H1 (cell line): Measurements from ENCODE around the gene SPAG17. TPM values are rescaled to one million over a fixed set of nuclear protein-coding genes. Genes with fewer than 3 reads are reported as not detected.

Source experiments
- ATF2 ChIP-seq: IDR thresholded peaks from 2 replicates; pipeline ENCODE4 v1.6.1; 2012; ENCODE audit warnings: low read length, inconsistent platforms
- BACH1 ChIP-seq: IDR thresholded peaks from 2 replicates; pipeline ENCODE4 v1.6.1; 2012; ENCODE audit warnings: low read length, improper control_type of control experiment
- BCL11A ChIP-seq, 2 experiments: IDR thresholded peaks; one replicate each; pipeline ENCODE4 v1.6.1; 2011; ENCODE audit warnings: low read depth in 2 of 2, low read length in 2 of 2, mild to moderate bottlenecking in 2 of 2
- CEBPB ChIP-seq: IDR thresholded peaks from 2 replicates; pipeline ENCODE4 v1.6.1; 2012; ENCODE audit warnings: low read depth, low read length
- EGR1 ChIP-seq: IDR thresholded peaks from 2 replicates; pipeline ENCODE4 v1.6.1; 2011; ENCODE audit warnings: low read depth, low read length, borderline replicate concordance
- EZH2 ChIP-seq: fragments of 200-600 bp; sonication (generic); IDR thresholded peaks from 2 replicates; pipeline ENCODE4 v1.7.1; 2012; ENCODE audit warnings: low read depth, mild to moderate bottlenecking, moderate library complexity, low read length, inconsistent platforms; ENCODE audit not compliant: severe bottlenecking
- JUND ChIP-seq: IDR thresholded peaks from 2 replicates; pipeline ENCODE4 v1.6.1; 2011; ENCODE audit warnings: mild to moderate bottlenecking, improper control_type of control experiment, low read length
- KDM5A ChIP-seq: fragments of 200-600 bp; IDR thresholded peaks from 2 replicates; pipeline ENCODE4 v1.7.1; 2012; ENCODE audit warnings: mild to moderate bottlenecking, low read length, inconsistent platforms, mixed read lengths
- SIRT6 ChIP-seq: IDR thresholded peaks from one replicate; pipeline ENCODE4 v1.7.1; 2012; ENCODE audit warnings: low read length, inconsistent platforms
- SP2 ChIP-seq: IDR thresholded peaks from 2 replicates; pipeline ENCODE4 v1.6.1; 2012; ENCODE audit warnings: mild to moderate bottlenecking, low read length, inconsistent platforms
- TAF1 ChIP-seq: IDR thresholded peaks from 2 replicates; pipeline ENCODE4 v1.6.1; 2011; ENCODE audit warnings: mild to moderate bottlenecking, low read depth, low read length
- polyA plus RNA-seq, 7 experiments: library from polyadenylated mRNA; depleted of rRNA in 3 of 7; stranded (reverse) in 5 of 7; unstranded in 2 of 7; fragments of >200 nt in 5 of 7; fragments of 200-250 nt in 2 of 7; gene quantifications; 1 replicate in 5 of 7; 2 replicates in 1 of 7; 4 replicates in 1 of 7; pipeline versions ENCODE4 v1.2.1 to v1.2.3, GENCODE V29; 2011 to 2013; ENCODE audit warnings: missing spikeins in 2 of 7, mixed read lengths in 2 of 7
- total RNA-seq: library from RNA; stranded (reverse); fragmentation: NEBNext Ultra II Directional; extraction: Animal tissue kit (Norgen Biotek cat#: 25700); gene quantifications from 2 replicates; pipeline ENCODE4 v1.2.1, GENCODE V29; 2021
- TF ChIP-seq, protein P1 (sequence below): fragments of 300-600 bp; sonication (generic); IDR thresholded peaks from 2 replicates; pipeline ENCODE4 v1.7.1; 2012; ENCODE audit warnings: low read length, moderate library complexity, mild to moderate bottlenecking, inconsistent platforms; ENCODE audit not compliant: insufficient replicate concordance

Gene SPAG17
- total and polyA plus RNA-seq, 2 of the 8 experiments (the other 6 are each of a cell fraction or from before 2014, with no cell fraction given) = 0.56 to 0.62 TPM

DNA sequence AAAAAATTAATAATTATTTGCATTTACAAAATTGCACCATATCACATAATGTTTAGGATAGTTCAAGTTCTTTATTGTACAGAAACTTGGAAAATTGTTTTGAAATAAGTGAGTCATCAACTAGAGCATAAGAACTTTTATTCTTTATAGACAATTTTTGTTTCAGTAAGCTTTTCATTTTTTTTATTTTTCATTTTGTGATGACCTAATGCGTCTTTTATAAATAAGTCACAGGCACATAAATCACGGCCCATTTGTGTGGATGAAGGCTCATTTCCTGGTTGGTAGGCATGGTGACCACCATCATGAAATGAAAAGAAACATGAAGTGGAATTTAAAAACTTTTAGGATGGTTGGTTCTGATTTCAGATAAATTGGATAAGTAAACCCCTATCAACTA lies 39.3 kb downstream of the SPAG17 start (continued):
- TF ChIP-seq, protein P1, sequence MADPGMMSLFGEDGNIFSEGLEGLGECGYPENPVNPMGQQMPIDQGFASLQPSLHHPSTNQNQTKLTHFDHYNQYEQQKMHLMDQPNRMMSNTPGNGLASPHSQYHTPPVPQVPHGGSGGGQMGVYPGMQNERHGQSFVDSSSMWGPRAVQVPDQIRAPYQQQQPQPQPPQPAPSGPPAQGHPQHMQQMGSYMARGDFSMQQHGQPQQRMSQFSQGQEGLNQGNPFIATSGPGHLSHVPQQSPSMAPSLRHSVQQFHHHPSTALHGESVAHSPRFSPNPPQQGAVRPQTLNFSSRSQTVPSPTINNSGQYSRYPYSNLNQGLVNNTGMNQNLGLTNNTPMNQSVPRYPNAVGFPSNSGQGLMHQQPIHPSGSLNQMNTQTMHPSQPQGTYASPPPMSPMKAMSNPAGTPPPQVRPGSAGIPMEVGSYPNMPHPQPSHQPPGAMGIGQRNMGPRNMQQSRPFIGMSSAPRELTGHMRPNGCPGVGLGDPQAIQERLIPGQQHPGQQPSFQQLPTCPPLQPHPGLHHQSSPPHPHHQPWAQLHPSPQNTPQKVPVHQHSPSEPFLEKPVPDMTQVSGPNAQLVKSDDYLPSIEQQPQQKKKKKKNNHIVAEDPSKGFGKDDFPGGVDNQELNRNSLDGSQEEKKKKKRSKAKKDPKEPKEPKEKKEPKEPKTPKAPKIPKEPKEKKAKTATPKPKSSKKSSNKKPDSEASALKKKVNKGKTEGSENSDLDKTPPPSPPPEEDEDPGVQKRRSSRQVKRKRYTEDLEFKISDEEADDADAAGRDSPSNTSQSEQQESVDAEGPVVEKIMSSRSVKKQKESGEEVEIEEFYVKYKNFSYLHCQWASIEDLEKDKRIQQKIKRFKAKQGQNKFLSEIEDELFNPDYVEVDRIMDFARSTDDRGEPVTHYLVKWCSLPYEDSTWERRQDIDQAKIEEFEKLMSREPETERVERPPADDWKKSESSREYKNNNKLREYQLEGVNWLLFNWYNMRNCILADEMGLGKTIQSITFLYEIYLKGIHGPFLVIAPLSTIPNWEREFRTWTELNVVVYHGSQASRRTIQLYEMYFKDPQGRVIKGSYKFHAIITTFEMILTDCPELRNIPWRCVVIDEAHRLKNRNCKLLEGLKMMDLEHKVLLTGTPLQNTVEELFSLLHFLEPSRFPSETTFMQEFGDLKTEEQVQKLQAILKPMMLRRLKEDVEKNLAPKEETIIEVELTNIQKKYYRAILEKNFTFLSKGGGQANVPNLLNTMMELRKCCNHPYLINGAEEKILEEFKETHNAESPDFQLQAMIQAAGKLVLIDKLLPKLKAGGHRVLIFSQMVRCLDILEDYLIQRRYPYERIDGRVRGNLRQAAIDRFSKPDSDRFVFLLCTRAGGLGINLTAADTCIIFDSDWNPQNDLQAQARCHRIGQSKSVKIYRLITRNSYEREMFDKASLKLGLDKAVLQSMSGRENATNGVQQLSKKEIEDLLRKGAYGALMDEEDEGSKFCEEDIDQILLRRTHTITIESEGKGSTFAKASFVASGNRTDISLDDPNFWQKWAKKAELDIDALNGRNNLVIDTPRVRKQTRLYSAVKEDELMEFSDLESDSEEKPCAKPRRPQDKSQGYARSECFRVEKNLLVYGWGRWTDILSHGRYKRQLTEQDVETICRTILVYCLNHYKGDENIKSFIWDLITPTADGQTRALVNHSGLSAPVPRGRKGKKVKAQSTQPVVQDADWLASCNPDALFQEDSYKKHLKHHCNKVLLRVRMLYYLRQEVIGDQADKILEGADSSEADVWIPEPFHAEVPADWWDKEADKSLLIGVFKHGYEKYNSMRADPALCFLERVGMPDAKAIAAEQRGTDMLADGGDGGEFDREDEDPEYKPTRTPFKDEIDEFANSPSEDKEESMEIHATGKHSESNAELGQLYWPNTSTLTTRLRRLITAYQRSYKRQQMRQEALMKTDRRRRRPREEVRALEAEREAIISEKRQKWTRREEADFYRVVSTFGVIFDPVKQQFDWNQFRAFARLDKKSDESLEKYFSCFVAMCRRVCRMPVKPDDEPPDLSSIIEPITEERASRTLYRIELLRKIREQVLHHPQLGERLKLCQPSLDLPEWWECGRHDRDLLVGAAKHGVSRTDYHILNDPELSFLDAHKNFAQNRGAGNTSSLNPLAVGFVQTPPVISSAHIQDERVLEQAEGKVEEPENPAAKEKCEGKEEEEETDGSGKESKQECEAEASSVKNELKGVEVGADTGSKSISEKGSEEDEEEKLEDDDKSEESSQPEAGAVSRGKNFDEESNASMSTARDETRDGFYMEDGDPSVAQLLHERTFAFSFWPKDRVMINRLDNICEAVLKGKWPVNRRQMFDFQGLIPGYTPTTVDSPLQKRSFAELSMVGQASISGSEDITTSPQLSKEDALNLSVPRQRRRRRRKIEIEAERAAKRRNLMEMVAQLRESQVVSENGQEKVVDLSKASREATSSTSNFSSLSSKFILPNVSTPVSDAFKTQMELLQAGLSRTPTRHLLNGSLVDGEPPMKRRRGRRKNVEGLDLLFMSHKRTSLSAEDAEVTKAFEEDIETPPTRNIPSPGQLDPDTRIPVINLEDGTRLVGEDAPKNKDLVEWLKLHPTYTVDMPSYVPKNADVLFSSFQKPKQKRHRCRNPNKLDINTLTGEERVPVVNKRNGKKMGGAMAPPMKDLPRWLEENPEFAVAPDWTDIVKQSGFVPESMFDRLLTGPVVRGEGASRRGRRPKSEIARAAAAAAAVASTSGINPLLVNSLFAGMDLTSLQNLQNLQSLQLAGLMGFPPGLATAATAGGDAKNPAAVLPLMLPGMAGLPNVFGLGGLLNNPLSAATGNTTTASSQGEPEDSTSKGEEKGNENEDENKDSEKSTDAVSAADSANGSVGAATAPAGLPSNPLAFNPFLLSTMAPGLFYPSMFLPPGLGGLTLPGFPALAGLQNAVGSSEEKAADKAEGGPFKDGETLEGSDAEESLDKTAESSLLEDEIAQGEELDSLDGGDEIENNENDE = no peak
- TF ChIP-seq EGR1 = no peak
- TF ChIP-seq SP2 = no peak
- no peak for TF ChIP-seq JUND
- TF ChIP-seq EZH2 = no peak
- TF ChIP-seq BCL11A (IDR thresholded peaks at IDR 0.05; ENCODE audit: low read depth in 2 of 2, low read length in 2 of 2) = no peak
- TF ChIP-seq BACH1 = no peak
- TF ChIP-seq TAF1 = no peak
- TF ChIP-seq KDM5A = no peak
- TF ChIP-seq CEBPB = no peak
- TF ChIP-seq ATF2 = no peak
- no peak for TF ChIP-seq SIRT6
- TF ChIP-seq, all 59 proteins: peak for 0
